Spleen (tissue), 7 donors: ENCODE data around the gene GRIP1.

ENCODE experiments used
- POLR2AphosphoS5 ChIP-seq, 3 donors: sonication (generic); formaldehyde crosslinking; IDR thresholded peaks; one replicate each; pipeline ENCODE4 v1.5.1; 2017; ENCODE audit warnings: antibody characterized with exemption in 3 of 3
- TF ChIP-seq, protein P1 (sequence below), 11 experiments: fragments of 200-600 bp in 7 of 11; fragments of 450-650 bp in 4 of 11; sonication (generic) in 4 of 11; IDR thresholded peaks in 8 of 11; conservative IDR thresholded peaks in 3 of 11; 1 replicate in 7 of 11; 2 replicates in 4 of 11; pipeline versions ENCODE4 v1.4.0 to v1.8.0; 2016 to 2021; ENCODE audit warnings: antibody characterized with exemption in 11 of 11, inconsistent platforms in 4 of 11, mild to moderate bottlenecking in 1 of 11
- donor health status: DM: no; HTN: no; CAD: no; lungs with moderate emphysema.
- donor health status: DM: no; HTN: no; CAD: no.
- donor health status: DM: no; HTN: no; CAD: no.

DNA sequence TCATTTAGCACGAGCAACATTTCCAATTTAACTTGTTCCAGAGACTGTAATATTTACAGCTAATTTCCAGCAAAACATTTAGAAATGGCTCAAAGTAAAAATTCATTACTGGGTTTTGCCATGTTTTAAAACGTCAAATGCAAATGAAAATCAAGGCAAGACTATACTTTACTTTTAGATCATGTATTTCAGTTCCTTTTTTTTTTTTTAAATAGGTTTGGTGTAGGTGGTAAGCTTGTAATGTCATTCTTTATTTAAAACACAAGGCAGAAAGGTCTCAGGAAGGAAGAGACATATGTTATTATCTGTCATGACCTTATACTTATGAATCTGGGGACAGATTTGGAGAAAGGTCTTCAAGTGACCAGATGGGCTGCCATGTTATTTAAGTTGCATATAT, 54.1 kb downstream of the GRIP1 start:
- TF ChIP-seq POLR2AphosphoS5 (IDR thresholded peaks at IDR 0.05), result no peak
- TF ChIP-seq, protein P1, sequence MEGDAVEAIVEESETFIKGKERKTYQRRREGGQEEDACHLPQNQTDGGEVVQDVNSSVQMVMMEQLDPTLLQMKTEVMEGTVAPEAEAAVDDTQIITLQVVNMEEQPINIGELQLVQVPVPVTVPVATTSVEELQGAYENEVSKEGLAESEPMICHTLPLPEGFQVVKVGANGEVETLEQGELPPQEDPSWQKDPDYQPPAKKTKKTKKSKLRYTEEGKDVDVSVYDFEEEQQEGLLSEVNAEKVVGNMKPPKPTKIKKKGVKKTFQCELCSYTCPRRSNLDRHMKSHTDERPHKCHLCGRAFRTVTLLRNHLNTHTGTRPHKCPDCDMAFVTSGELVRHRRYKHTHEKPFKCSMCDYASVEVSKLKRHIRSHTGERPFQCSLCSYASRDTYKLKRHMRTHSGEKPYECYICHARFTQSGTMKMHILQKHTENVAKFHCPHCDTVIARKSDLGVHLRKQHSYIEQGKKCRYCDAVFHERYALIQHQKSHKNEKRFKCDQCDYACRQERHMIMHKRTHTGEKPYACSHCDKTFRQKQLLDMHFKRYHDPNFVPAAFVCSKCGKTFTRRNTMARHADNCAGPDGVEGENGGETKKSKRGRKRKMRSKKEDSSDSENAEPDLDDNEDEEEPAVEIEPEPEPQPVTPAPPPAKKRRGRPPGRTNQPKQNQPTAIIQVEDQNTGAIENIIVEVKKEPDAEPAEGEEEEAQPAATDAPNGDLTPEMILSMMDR (IDR thresholded peaks at IDR 0.05 in 8 of 11, conservative IDR thresholded peaks at IDR 0.05 in 3 of 11), result no peak
